ENCODE measurements around the gene GJC1.
A peak's percentile ranks its signal among the peaks of the same experiment; 100 is the strongest.

The GJC1 gene

GRCh38 chr17:44780161-44780560 is 49.9 kb downstream of the GJC1 start:
- no peak for DNase-seq (ENCODE audit: low spot score)
- no peak for TF ChIP-seq CTCF (IDR thresholded peaks at IDR 0.05; ENCODE audit: extremely low read depth, missing control alignments)

- DNase-seq (ENCODE audit: low spot score): peak; percentile 89
- TF ChIP-seq CTCF (IDR thresholded peaks at IDR 0.05; ENCODE audit: extremely low read depth, missing control alignments): peak; percentile 74
Measured at GRCh38 chr17:44779211-44780025, 50.7 kb downstream of the GJC1 start.

GRCh38 chr17:44778656-44779210 is 51.4 kb downstream of the GJC1 start:
- TF ChIP-seq CTCF (IDR thresholded peaks at IDR 0.05; ENCODE audit: extremely low read depth, missing control alignments): no peak

GRCh38 chr17:44777394-44778348 is 52.4 kb downstream of the GJC1 start:
- DNase-seq (ENCODE audit: low spot score): no peak
- TF ChIP-seq CTCF (IDR thresholded peaks at IDR 0.05; ENCODE audit: extremely low read depth, missing control alignments): no peak

More at GRCh38 chr17:44778656-44779210, 51.4 kb downstream of the GJC1 start:
- no peak for DNase-seq (ENCODE audit: low spot score)

GRCh38 chr17:44776628-44777393 is 53.3 kb downstream of the GJC1 start:
- DNase-seq (ENCODE audit: low spot score): no peak
- TF ChIP-seq CTCF (IDR thresholded peaks at IDR 0.05; ENCODE audit: extremely low read depth, missing control alignments): no peak

GRCh38 chr17:44775838-44776621 is 54.1 kb downstream of the GJC1 start:
- DNase-seq (ENCODE audit: low spot score): no peak
- TF ChIP-seq CTCF (IDR thresholded peaks at IDR 0.05; ENCODE audit: extremely low read depth, missing control alignments): no peak
